Left kidney (tissue), 2 donors: ENCODE results near the gene USB1. TPM values are rescaled to one million over a fixed set of nuclear protein-coding genes. Genes with fewer than 3 reads are reported as not detected.
"Not testable (repeated sequence)": the region's sequence is repeated elsewhere in the genome, so short reads cannot be mapped to it uniquely, and the experiment has no call there.

Experiments
- DNase-seq: peaks from one replicate; pipeline ENCODE4 v3.0.0-alpha.2; 2013
- polyA plus RNA-seq: library from polyadenylated mRNA; unstranded; fragments of 120-200 nt; gene quantifications from one replicate; pipeline ENCODE4 v1.2.1, GENCODE V29; 2013; ENCODE audit not compliant: insufficient read length

The USB1 gene
- polyA plus RNA-seq, 1 donor: 23.8 TPM

DNA sequence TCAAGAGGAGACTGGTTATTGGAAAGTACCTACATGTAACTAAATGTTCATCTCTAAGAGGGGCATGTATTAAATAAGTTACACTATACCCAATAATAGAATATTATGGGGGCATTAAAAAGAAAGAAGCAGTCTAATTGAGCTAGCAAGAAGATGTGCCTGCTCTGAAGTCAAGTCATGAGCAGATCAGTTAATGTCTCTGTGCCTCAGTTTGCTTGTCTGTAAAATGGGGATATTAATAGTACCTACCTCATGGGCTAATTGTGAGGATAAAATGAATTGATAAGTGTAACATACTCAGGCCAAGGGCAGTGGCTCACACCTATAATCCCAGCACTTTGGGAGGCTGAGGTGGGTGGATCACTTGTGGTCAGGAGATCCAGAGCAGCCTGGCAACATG is 33.3 kb upstream of the USB1 start:
- no peak for DNase-seq

DNA sequence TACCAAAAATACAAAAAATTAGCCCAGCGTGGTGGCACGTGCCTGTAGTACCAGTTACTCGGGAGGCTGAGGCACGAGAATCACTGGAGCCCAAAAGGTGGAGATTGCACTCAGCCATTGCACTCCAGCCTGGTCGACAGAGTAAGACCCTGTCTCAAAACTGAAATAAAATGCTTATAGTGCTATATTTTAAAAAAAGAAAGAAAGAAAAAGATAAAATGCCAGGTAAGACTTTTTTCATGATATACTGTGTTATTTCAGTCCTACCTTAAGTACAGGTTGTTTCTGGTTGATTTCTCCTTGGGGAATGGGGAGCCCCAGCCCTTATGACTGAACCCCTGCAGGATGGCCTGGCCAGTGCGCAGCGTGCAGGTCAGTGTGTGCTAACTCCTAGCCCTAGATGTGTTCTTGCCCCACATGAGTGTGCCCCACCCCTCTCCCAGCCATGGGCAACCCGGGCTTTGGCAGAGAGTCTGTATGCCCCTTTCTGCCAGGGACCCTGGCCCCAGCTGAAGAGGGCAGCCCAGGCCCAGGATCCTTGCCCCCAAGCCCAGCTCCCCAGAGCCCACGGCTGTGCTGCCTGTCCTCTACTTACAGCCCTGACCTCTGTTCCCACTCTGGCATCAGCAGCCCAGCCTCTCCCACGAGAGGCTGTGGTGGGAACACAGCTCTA is 31.6 kb upstream of the USB1 start:
- DNase-seq: no peak

DNA sequence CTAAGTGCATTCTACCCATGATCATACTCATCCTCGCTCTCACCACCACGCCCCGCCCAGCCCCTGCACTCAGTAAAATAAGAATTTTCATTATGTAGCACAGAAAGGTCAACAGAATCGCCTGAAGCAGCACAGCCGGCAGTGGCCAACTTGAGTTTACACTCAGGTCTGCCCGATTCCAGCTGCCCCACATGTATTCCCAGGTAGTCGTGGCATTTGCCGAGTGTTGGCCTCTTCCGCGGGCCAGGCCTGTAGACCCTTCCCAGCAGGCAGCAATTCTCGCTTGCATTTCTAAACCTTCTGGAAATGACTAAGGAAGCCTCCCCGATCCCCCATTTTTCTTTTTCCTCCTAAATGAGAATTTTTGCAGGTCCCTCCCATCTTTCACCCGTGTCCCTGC is 30.9 kb upstream of the USB1 start:
- DNase-seq: no peak

- no peak for DNase-seq
Observed at GRCh38 chr16:57970970-57971369, 30.2 kb upstream of the USB1 start, which contains the start of gene CNGB1. TSS of gene CNGB1 (minus strand) at chr16:57971128. CDS start at chr16:57967286, 3,842 bp downstream.

GRCh38 chr16:57971848-57972247 is 29.4 kb upstream of the USB1 start:
- no peak for DNase-seq

DNA sequence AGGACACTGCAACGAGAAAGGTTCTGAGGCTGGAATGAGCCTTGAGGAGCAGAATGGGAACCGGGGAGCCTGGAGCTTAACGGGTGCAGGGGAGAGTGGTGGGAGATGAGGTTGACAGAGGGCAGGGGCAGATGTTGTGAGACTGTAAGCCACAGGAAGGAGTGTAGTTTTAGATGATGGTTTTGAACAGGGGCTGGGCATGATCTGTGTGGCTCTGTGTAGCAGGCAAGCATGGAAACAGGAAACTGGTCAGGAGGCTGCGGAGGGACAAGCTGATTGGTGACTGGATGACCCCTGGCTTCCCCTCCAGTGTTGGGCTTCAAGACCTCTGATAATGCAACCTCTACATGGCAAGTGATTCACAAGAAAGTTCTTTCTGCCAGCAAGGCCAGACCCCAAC is 28.9 kb upstream of the USB1 start:
- DNase-seq: no peak

DNA sequence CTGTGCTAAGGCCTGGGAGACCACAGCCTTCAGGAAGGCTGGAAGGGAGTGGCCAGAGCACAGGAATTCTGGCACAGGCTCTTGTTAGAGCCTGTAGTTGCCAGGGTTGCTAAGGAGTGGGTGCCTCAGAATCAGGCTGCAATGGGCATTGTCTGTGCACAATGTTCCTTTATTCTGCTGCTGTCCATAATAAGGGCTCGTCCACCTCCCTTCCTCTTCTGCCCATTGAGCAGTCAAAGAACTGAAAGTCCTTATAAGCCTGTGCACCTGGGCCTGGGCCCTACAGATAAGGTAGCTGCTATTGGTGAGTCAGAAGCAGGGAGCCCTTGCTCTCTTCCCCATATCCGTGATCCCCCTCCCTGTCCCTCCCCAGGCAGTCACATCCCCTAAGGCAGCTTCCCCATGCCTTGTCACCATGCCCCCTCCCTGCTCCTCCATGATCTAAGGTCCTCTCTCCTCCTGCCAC is 24.8 kb upstream of the USB1 start:
- no peak for DNase-seq

GRCh38 chr16:57977418-57978069 is 23.7 kb upstream of the USB1 start:
- DNase-seq: no peak

- not testable (repeated sequence) for DNase-seq
Observed at GRCh38 chr16:57978070-57978465, 23.1 kb upstream of the USB1 start.

GRCh38 chr16:57979006-57979585 is 22.1 kb upstream of the USB1 start:
- no peak for DNase-seq

- no peak for DNase-seq
Observed at GRCh38 chr16:57981636-57982035, 19.6 kb upstream of the USB1 start.

DNA sequence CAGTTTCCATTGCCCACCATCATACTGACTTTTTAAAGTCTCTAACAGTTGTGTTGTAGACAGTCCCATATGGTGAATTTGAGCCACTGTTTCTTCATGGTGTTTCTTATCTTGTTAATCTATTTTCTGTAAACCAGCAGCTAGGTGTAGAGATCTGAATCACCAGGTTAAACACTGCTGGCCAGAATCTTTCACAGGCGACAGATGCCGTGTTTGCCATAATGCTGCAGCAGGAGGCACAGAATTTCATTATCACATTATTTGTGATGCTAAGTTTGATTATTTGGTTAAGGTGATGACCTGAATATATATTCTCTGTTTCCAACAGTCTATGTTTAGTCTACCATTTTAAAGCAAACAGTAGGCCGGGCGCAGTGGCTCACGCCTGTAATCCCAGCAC is 18.8 kb upstream of the USB1 start:
- no peak for DNase-seq

DNA sequence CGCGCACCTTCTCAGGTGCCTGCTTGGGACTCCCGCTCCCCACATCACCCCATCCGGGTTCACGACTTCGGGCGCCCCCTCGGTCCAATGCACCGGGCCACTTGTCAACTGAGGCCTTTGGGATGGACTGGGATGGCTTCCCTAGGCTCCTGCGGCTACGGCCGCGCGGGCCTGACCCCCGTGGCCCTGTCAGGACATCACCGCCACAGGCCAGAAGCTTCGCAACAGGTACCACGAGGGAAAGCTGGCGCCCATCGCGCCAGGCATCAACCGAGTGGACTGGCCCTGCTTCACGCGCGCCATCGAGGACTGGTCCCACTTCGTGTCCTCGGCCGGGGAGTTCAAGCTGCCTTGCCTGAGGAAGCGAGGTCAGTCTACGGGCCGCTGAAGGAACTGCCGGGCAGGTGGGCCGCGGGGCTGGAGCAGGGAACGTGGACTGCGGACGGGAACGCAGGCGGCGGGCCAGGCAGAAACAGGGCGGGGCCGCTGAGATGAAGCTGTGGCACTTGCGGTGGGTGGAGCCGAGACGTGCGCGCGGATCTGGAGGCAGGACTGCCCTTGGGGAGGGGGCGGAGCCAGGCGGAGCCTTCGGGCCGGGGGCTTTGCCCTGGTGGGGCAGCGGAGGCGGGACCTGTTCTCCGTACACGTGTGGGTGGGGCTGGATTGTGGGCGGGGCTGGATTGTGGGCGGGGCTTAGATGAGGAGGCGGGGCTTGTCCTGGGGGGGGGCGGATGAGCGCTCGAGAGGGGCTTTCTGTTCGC is 16.6 kb upstream of the USB1 start:
- peak; percentile 81 for DNase-seq

GRCh38 chr16:57985204-57986181 is 15.7 kb upstream of the USB1 start:
- no peak for DNase-seq

GRCh38 chr16:57986196-57986595 is 15.0 kb upstream of the USB1 start:
- DNase-seq: no peak

GRCh38 chr16:57987441-57988177 is 13.6 kb upstream of the USB1 start:
- no peak for DNase-seq

DNA sequence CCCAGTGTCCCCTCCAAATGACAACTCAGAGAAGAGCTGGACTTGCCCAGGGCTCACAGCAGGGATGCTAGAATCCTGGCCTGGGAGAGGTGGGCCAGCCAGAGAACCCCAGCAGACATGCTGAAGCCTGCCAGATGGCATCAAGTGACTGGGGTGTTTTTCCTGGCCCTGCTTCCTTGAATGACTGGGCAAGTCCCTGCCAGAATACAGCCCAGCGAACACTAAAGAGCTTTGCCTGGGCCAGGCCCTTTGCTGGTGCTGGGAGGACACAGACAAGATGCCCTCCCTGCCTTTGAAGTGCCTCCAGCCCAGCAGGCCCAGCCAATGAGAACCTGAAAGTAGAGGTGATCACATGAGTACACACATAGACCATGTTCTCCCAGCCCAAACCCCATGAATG is 12.3 kb upstream of the USB1 start:
- no peak for DNase-seq

GRCh38 chr16:57991551-57992059 is 9.6 kb upstream of the USB1 start:
- DNase-seq: no peak

- no peak for DNase-seq
Observed at GRCh38 chr16:57992084-57992483, 9.1 kb upstream of the USB1 start.

GRCh38 chr16:57993438-57993837 is 7.8 kb upstream of the USB1 start:
- no peak for DNase-seq

GRCh38 chr16:57993897-57994296 is 7.3 kb upstream of the USB1 start:
- no peak for DNase-seq
